Kidney epithelial cell (primary cell): Measurements from ENCODE around the gene ZNF827. TPM values are rescaled to one million over a fixed set of nuclear protein-coding genes. Genes with fewer than 3 reads are reported as not detected.

ENCODE experiments used
- DNase-seq: peaks from one replicate; pipeline ENCODE4 v3.0.0-alpha.2; 2010; ENCODE audit warnings: low read depth
- H3K27me3 ChIP-seq: 2 replicates; pipeline ENCODE4 v1.6.0; 2011; ENCODE audit warnings: low read length; ENCODE audit not compliant: control insufficient read depth, insufficient read depth
- H3K36me3 ChIP-seq: 2 replicates; pipeline ENCODE4 v1.5.1; 2011; ENCODE audit warnings: low read length; ENCODE audit not compliant: control insufficient read depth, insufficient read depth
- H3K4me3 ChIP-seq: 2 replicates; pipeline ENCODE4 v1.5.1; 2011; ENCODE audit warnings: low read depth, mild to moderate bottlenecking, control low read depth, low read length
- CTCF ChIP-seq: IDR thresholded peaks from 2 replicates; pipeline ENCODE4 v1.5.1; 2011; ENCODE audit warnings: mild to moderate bottlenecking, moderate library complexity, low read length, control low read depth, inconsistent platforms; ENCODE audit not compliant: insufficient read depth, poor library complexity, severe bottlenecking
- total RNA-seq: library from RNA; depleted of rRNA; stranded (reverse); fragments of >200 nt; gene quantifications from 2 replicates; pipeline ENCODE4 v1.2.3, GENCODE V29; 2015

The ZNF827 gene
- total RNA-seq, 1 donor from 2014 or later = 14.0 TPM

GRCh38 chr4:145824463-145824862, 114.2 kb downstream of the ZNF827 start:
- H3K27me3 ChIP-seq = no peaks in the 10 kb centered on the region
- no peak for TF ChIP-seq CTCF
- DNase-seq = no peak

GRCh38 chr4:145823743-145824142, 114.9 kb downstream of the ZNF827 start:
- no peaks in the 10 kb centered on the region for H3K27me3 ChIP-seq
- no peak overlapping the region for H3K4me3 ChIP-seq
- no peaks in the 10 kb centered on the region for H3K36me3 ChIP-seq
- DNase-seq = no peak
- no peak for TF ChIP-seq CTCF

More at GRCh38 chr4:145824463-145824862, 114.2 kb downstream of the ZNF827 start:
- Histone ChIP-seq H3K4me3 (no peak overlapping the region), H3K36me3 (no peaks in the 10 kb centered on the region)

GRCh38 chr4:145822581-145822980, 116.0 kb downstream of the ZNF827 start:
- no peak for TF ChIP-seq CTCF
- no peaks in the 10 kb centered on the region for H3K36me3 ChIP-seq
- no peak for DNase-seq
- H3K4me3 ChIP-seq = no peak overlapping the region
- no peaks in the 10 kb centered on the region for H3K27me3 ChIP-seq

GRCh38 chr4:145822181-145822580, 116.4 kb downstream of the ZNF827 start:
- Histone ChIP-seq H3K36me3 (no peaks in the 10 kb centered on the region), H3K4me3 (no peak overlapping the region), H3K27me3 (no peaks in the 10 kb centered on the region)
- TF ChIP-seq CTCF = no peak
- no peak for DNase-seq

- no peak for TF ChIP-seq CTCF
- DNase-seq = no peak
- no peak overlapping the region for H3K4me3 ChIP-seq
- H3K36me3 ChIP-seq = no peaks in the 10 kb centered on the region
- H3K27me3 ChIP-seq = no peaks in the 10 kb centered on the region
These were observed 116.9 kb downstream of the ZNF827 start for GRCh38 chr4:145821766-145822165.

GRCh38 chr4:145820407-145820806, 118.2 kb downstream of the ZNF827 start:
- H3K27me3 ChIP-seq = no peaks in the 10 kb centered on the region

More at GRCh38 chr4:145820407-145820806, 118.2 kb downstream of the ZNF827 start:
- H3K4me3 ChIP-seq = no peak overlapping the region
- no peak for DNase-seq
- no peaks in the 10 kb centered on the region for H3K36me3 ChIP-seq
- no peak for TF ChIP-seq CTCF
